CD4-positive, alpha-beta T cell treated with Interleukin-17A for 1 hour (primary cell): Measurements from ENCODE around the gene CASR.
A peak's percentile ranks its signal among the peaks of the same experiment; 100 is the strongest.

Source experiments
- DNase-seq: peaks from one replicate; pipeline ENCODE4 v3.0.0-alpha.2; 2020

The CASR gene

GRCh38 chr3:122260206-122260605 lies 76.7 kb downstream of the CASR start:
- DNase-seq, result no peak

GRCh38 chr3:122263058-122263457 lies 79.6 kb downstream of the CASR start:
- DNase-seq, result no peak

GRCh38 chr3:122263974-122264588 lies 80.6 kb downstream of the CASR start:
- DNase-seq, result no peak

- no peak for DNase-seq
These were observed 82.5 kb downstream of the CASR start for GRCh38 chr3:122265957-122266356.

- DNase-seq, result no peak
These were observed 85.0 kb downstream of the CASR start for GRCh38 chr3:122268257-122269024.

- no peak for DNase-seq
These were observed 85.6 kb downstream of the CASR start for GRCh38 chr3:122269045-122269444.

- DNase-seq, result peak; percentile 63
These were observed 87.9 kb downstream of the CASR start for GRCh38 chr3:122271246-122271898.

- DNase-seq, result no peak
These were observed 89.4 kb downstream of the CASR start for GRCh38 chr3:122272879-122273278.

- no peak for DNase-seq
These were observed 90.0 kb downstream of the CASR start for GRCh38 chr3:122273498-122273897.

GRCh38 chr3:122281891-122282290 lies 98.4 kb downstream of the CASR start:
- no peak for DNase-seq

GRCh38 chr3:122283796-122284445 lies 100.5 kb downstream of the CASR start:
- DNase-seq, result no peak

- DNase-seq, result no peak
These were observed 101.0 kb downstream of the CASR start for GRCh38 chr3:122284486-122284885.

- no peak for DNase-seq
These were observed 110.9 kb downstream of the CASR start for GRCh38 chr3:122294359-122294758.

- DNase-seq, result peak; percentile 34
These were observed 112.0 kb downstream of the CASR start for GRCh38 chr3:122295266-122296062.

GRCh38 chr3:122298239-122298638 lies 114.8 kb downstream of the CASR start:
- DNase-seq, result peak; percentile 20

- no peak for DNase-seq
These were observed 115.7 kb downstream of the CASR start for GRCh38 chr3:122299215-122299614.

GRCh38 chr3:122299872-122300460 lies 116.5 kb downstream of the CASR start:
- DNase-seq, result peak; percentile 68

- no peak for DNase-seq
These were observed 117.6 kb downstream of the CASR start for GRCh38 chr3:122301063-122301462.

GRCh38 chr3:122305818-122306621 lies 122.6 kb downstream of the CASR start:
- DNase-seq, result no peak

- no peak for DNase-seq
These were observed 123.1 kb downstream of the CASR start for GRCh38 chr3:122306622-122306953.

- no peak for DNase-seq
These were observed 123.7 kb downstream of the CASR start for GRCh38 chr3:122307094-122307687.
